ENCODE measurements around the gene PLCXD3.

GRCh38 chr5:41539454-41539853 lies 29.1 kb upstream of the PLCXD3 start:
- TF ChIP-seq USF2 (IDR thresholded peaks at IDR 0.05; ENCODE audit: low read depth, low read length) (no peak), CTCF (conservative IDR thresholded peaks at IDR 0.05; ENCODE audit: low read depth, low read length) (no peak), RCOR1 (IDR thresholded peaks at IDR 0.05; ENCODE audit: insufficient replicate concordance, low read length) (no peak)

Data from IMR-90 (cell line).